Breast epithelium (tissue), 3 donors: ENCODE data around the gene STRIT1.

ENCODE experiments used
- POLR2AphosphoS5 ChIP-seq, 3 donors: sonication (generic); formaldehyde crosslinking; IDR thresholded peaks; one replicate each; pipeline ENCODE4 v1.6.1; 2017; ENCODE audit warnings: antibody characterized with exemption in 3 of 3
- TF ChIP-seq, protein P1 (sequence below), 3 donors: fragments of 450-650 bp; IDR thresholded peaks; one replicate each; pipeline ENCODE4 v1.5.1; 2016 to 2017; ENCODE audit warnings: antibody characterized with exemption in 3 of 3, mild to moderate bottlenecking in 3 of 3, moderate library complexity in 3 of 3

DNA sequence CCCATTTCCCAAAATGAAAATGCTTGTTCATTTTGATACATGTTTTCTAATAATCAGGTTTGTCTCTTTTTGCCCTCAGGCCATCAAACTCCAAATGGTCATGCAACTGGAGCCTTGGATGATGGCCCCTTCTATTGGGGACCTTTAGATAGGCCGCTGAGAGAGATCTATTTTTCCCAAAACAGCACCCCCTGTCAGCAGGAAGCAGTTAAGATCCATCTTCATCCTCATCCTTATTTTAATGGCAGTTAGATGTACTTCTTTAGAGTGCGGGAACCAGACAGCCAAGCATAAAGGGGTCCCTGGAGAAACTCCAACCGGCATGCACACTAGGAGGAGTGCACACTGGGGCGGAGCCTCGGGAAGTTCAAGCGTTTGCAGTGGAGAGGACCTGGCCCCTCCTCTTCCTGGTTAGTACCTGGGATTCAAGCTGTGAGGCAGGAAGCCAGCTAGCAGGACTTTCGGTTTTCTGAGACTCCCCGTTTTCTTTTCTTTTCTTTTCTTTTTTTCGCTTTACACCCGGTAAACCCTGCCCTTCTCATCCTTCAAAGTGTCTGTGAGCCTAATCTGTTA, 31.9 kb upstream of the STRIT1 start:
- TF ChIP-seq POLR2AphosphoS5 (IDR thresholded peaks at IDR 0.05): no peak
- TF ChIP-seq, protein P1, sequence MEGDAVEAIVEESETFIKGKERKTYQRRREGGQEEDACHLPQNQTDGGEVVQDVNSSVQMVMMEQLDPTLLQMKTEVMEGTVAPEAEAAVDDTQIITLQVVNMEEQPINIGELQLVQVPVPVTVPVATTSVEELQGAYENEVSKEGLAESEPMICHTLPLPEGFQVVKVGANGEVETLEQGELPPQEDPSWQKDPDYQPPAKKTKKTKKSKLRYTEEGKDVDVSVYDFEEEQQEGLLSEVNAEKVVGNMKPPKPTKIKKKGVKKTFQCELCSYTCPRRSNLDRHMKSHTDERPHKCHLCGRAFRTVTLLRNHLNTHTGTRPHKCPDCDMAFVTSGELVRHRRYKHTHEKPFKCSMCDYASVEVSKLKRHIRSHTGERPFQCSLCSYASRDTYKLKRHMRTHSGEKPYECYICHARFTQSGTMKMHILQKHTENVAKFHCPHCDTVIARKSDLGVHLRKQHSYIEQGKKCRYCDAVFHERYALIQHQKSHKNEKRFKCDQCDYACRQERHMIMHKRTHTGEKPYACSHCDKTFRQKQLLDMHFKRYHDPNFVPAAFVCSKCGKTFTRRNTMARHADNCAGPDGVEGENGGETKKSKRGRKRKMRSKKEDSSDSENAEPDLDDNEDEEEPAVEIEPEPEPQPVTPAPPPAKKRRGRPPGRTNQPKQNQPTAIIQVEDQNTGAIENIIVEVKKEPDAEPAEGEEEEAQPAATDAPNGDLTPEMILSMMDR (IDR thresholded peaks at IDR 0.05): no peak
